Epithelial cell of proximal tubule (primary cell): ENCODE measurements around the gene NR6A1. TPM values are rescaled to one million over a fixed set of nuclear protein-coding genes. Genes with fewer than 3 reads are reported as not detected.
A peak's percentile ranks its signal among the peaks of the same experiment; 100 is the strongest.

Experiments
- DNase-seq: peaks from one replicate; pipeline ENCODE4 v3.0.0-alpha.2; 2011; ENCODE audit warnings: low read depth
- H3K4me3 ChIP-seq: 2 replicates; pipeline ENCODE4 v1.5.1; 2011; ENCODE audit warnings: low read depth, mild to moderate bottlenecking, low read length
- CTCF ChIP-seq: conservative IDR thresholded peaks from 2 replicates; pipeline ENCODE4 v1.5.1; 2012; ENCODE audit warnings: low read depth, mild to moderate bottlenecking, low read length
- total RNA-seq: library from RNA; depleted of rRNA; stranded (reverse); fragments of >200 nt; gene quantifications from 2 replicates; pipeline ENCODE4 v1.2.3, GENCODE V29; 2015

The NR6A1 gene
- total RNA-seq, 1 donor from 2014 or later, result 2.0 TPM

DNA sequence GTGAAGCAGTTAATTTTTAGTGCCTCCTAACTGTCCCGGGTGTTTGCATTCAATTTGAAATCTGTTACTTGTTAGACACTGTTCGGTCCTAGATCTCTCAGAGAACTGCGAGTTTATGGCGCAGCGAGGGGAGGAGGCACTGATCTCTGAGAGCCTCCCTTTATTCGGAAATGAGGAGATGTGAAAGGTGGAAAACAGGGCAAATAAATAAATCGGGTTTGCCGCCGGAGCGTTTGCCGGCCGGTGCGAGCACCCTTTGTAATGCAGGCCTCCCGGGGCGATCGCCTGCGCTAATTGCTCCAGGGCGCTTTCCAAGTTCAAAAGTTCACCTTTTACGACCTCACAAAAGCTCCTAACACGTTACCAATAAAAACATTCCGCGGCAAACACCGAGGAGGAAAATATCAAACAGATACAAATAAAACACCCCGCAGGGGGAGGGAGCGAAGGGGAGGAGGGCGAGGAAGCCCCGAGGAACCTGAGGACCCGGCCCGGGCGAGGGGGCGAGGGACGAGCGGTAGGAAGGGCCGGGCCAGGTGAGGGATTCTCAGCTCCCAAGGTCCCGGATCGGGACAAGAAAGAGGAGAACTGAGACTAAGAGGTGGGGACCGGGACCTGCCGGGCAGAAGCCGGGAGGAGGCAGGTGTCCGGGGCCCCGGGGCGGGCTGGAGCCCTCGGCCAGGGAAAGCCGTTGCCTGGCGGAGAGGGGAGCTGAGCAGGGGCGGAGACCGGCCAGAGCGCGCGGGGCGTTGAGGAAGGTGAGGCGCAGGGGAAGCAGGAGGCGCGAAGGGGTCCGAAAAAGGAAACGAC lies 1.4 kb downstream of the NR6A1 start:
- TF ChIP-seq CTCF, result no peak
- peak overlapping the region; percentile 87 for H3K4me3 ChIP-seq
- DNase-seq, result no peak

GRCh38 chr9:124768750-124769548 lies 2.2 kb downstream of the NR6A1 start:
- TF ChIP-seq CTCF, result no peak
- peak; percentile 23 for DNase-seq
- peak overlapping the region; percentile 87 for H3K4me3 ChIP-seq

GRCh38 chr9:124768334-124768733 lies 2.8 kb downstream of the NR6A1 start:
- DNase-seq, result no peak
- H3K4me3 ChIP-seq, result no peak overlapping the region
- no peak for TF ChIP-seq CTCF

DNA sequence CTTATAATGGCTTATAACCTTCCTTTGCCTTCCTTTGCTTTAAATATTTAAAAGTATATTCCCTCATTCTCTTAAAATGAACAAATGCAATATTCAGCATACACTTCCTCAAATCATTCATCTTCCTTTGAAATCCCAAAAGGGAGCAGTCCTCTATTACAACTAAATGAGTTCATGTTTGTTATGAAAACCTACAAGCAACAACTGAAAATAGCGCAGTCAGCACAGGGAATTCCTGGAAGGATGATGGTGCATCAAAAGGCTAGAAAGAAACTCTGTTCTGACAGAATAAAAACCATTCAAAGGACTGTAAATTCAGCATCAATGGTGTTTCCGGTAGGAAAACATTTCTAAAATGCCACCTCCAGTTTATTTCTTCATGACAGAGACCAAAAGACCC lies 3.3 kb downstream of the NR6A1 start:
- DNase-seq, result no peak

DNA sequence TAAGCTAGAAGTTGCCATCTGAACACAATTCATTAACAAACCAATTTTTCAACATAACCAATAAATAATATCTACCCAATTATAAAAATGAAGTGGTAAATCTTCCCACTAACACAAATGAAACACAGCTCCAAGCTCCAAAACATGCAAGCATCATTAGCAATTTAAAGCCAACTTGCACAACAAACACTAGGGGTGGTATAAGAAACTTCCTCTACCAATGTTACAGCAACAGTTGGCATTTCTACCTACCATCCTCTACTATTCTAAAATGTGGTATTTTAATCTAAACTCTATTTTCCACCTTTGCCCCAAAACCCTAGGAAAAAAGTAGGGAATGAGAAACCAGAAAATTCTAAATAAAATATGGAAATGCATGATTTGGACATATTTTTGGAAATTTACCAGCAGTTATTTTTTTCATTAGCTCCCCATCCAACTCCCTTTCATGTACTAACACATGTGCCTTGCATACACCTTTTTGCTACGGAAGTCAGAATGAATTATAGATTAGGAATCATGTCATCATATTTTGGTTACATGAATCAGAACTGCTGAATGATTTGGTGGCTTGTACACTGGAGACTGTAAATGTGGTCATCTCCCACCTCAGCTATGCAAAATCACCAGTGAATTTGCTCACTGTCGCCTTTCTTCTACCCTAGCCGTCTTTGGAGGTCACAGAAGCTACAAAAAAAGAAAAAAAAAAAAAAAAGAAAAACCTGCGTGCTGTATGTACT lies 4.1 kb downstream of the NR6A1 start:
- H3K4me3 ChIP-seq, result no peak overlapping the region
- TF ChIP-seq CTCF, result peak; percentile 41
- no peak for DNase-seq

More for the DNA sequence above, 3.3 kb downstream of the NR6A1 start:
- TF ChIP-seq CTCF, result no peak
- no peak overlapping the region for H3K4me3 ChIP-seq

- no peak overlapping the region for H3K4me3 ChIP-seq
- TF ChIP-seq CTCF, result no peak
- DNase-seq, result no peak
Observed at GRCh38 chr9:124766326-124766725, 4.8 kb downstream of the NR6A1 start.
